ENCODE data around the gene SCP2. TPM values are rescaled to one million over a fixed set of nuclear protein-coding genes. Genes with fewer than 3 reads are reported as not detected.

SCP2 gene
- polyA plus RNA-seq, 2 of the 4 experiments (the other 2 are of a cell fraction): 79.0 to 124 TPM

DNA sequence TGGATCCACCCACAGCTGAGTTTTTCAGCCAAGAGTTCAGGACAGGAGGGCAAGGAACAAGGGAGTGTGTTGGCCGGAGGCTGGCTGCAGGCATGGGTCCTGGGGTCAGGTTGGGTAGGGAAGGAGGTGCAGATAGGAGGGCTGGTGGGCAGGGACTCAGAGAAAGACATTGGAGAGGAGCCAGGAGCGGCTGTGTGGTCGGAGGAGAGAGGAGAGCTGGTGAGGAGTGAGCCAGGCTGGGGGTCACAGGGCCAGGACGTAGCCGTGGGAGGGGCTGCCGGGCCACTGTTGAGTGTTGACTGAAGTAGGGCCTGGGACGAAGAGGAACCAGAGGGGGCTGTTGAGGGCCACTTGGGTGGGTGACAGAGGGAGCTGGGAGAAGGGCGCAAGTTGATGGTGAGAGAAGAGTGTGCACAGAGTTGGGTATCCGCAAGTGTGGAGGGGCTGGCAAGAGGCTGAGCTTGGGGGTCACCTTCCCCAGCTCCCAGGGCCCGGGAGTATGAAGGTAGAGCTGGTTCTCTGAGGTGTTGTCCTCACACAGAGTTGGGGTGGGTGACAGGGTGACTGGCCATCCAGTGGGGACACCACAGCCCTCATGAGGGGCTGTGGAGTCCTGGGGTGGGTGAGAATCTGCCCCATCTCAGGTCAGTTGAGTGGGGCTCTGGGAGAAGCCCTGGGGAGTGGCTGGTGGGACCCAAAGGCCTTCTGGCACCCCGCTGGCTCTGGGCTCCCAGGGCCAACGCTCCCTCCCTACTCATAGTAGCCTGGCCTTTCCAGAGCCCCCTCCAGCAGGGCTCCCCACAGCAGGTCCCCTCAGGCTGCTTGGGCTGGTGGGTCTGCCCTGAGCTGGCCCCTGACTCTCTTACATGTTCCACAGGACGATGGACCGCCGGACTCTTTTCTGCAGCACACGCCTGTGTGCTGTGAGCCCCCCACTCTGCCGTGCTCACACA, 156.8 kb downstream of the SCP2 start:
- Histone ChIP-seq H3K4me2 (no peak overlapping the region), H3K9me3 (no peaks in the 10 kb centered on the region), H3K4me3 (no peak overlapping the region), H3K4me1 (peaks cover 10% of the 10 kb centered on the region), H3K27ac (peak overlapping the region in 1 of 2 experiments; percentile 13; a peak in 1 of 6 replicates)
- ChIA-PET POLR2A (no interaction called here), CTCF (interaction anchor here (0.7 kb wide), 1 partner anchor 96 kb away, joined by 3 read pairs; no protein-coding TSS in a partner anchor)
- 85% methylated on average over 16 of the region's 17 CpGs for WGBS (ENCODE audit: missing lambda C conversion rate)
- FAIRE-seq (no peak), ATAC-seq (no peak), DNase-seq (ENCODE audit: low read depth in 1 of 2, low spot score in 1 of 2) (no peak)
- TF ChIP-seq, protein P1, sequence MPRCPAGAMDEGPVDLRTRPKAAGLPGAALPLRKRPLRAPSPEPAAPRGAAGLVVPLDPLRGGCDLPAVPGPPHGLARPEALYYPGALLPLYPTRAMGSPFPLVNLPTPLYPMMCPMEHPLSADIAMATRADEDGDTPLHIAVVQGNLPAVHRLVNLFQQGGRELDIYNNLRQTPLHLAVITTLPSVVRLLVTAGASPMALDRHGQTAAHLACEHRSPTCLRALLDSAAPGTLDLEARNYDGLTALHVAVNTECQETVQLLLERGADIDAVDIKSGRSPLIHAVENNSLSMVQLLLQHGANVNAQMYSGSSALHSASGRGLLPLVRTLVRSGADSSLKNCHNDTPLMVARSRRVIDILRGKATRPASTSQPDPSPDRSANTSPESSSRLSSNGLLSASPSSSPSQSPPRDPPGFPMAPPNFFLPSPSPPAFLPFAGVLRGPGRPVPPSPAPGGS (IDR thresholded peaks at IDR 0.05): no peak
- TF ChIP-seq CBX8 (IDR thresholded peaks at IDR 0.05) (no peak), EP300 (IDR thresholded peaks at IDR 0.05) (no peak), ESRRA (IDR thresholded peaks at IDR 0.05; ENCODE audit: borderline replicate concordance, low read length) (no peak), MYC (IDR thresholded peaks at IDR 0.05; ENCODE audit: borderline replicate concordance, low read length) (no peak), FOSL2 (IDR thresholded peaks at IDR 0.05) (no peak), FOSL2 (CRISPR knock-in tag; IDR thresholded peaks at IDR 0.05) (no peak), MAFK (IDR thresholded peaks at IDR 0.05; ENCODE audit: partially characterized antibody) (no peak), RFX5 (IDR thresholded peaks at IDR 0.05) (no peak)

DNA sequence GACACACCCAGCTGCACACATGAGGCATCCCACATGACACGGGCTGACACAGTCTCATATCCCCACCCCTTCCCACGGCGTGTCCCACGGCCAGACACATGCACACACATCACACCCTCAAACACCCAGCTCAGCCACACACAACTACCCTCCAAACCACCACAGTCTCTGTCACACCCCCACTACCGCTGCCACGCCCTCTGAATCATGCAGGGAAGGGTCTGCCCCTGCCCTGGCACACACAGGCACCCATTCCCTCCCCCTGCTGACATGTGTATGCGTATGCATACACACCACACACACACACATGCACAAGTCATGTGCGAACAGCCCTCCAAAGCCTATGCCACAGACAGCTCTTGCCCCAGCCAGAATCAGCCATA, 157.5 kb downstream of the SCP2 start:
- no peak for DNase-seq (ENCODE audit: low read depth in 1 of 2, low spot score in 1 of 2)
- no peak for ATAC-seq
- POLR2A ChIA-PET: no interaction called here
- H3K9me3 ChIP-seq: no peaks in the 10 kb centered on the region
- TF ChIP-seq MAZ (IDR thresholded peaks at IDR 0.05; ENCODE audit: borderline replicate concordance, low read depth, low read length) (no peak), RARB (CRISPR knock-in tag; IDR thresholded peaks at IDR 0.05) (no peak)
- H3K27ac ChIP-seq: no peak overlapping the region; a peak in 1 of 6 replicates
- FAIRE-seq: no peak
- CTCF ChIA-PET: interaction anchor here (0.5 to 0.7 kb wide), 2 partner anchors 96 to 479 kb away, joined by 3 read pairs; no protein-coding TSS in a partner anchor
- H3K4me1 ChIP-seq: peaks cover 17% of the 10 kb centered on the region
- H3K4me3 ChIP-seq: no peak overlapping the region
- 88% methylated on average over 8 of the region's 8 CpGs for WGBS (ENCODE audit: missing lambda C conversion rate)
- H3K4me2 ChIP-seq: no peak overlapping the region

DNA sequence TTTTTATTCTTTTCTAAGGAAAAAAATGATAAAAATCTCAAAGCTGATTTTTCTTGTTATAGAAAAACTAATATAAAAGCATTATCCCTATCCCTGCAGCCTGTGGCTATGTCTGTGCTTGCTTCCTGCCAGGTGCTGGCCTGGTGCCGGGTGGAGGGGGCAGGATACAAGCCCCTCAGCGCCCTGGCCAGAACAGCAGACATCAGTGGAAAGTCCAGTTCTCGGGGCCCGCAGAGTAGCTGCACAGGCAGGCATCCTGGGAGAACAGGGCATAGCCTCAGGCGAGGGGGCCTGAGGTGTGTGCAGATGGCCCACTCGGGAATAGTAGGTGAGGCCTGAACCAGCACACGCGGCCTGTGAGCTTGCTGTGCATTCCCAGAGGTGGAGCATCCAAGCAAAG, 158.3 kb downstream of the SCP2 start:
- ATAC-seq: no peak
- CTCF ChIA-PET: interaction anchor here (0.6 to 1.5 kb wide), 3 partner anchors 26 to 101 kb away, joined by 3 to 6 read pairs (median 4); no protein-coding TSS in a partner anchor
- Histone ChIP-seq H3K4me3 (no peak overlapping the region), H3K27ac (peak overlapping the region in 1 of 2 experiments; percentile 45; a peak in 1 of 6 replicates), H3K9me3 (no peaks in the 10 kb centered on the region), H3K4me2 (no peak overlapping the region), H3K4me1 (peaks cover 24% of the 10 kb centered on the region)
- POLR2A ChIA-PET: no interaction called here
- 93% methylated on average over 8 of the region's 8 CpGs for WGBS (ENCODE audit: missing lambda C conversion rate)
- DNase-seq (ENCODE audit: low read depth in 1 of 2, low spot score in 1 of 2): no peak
- TF ChIP-seq MYC (IDR thresholded peaks at IDR 0.05; ENCODE audit: borderline replicate concordance, low read length) (no peak), EHF (CRISPR knock-in tag; IDR thresholded peaks at IDR 0.05) (no peak), KDM1A (IDR thresholded peaks at IDR 0.05; ENCODE audit: low read depth) (no peak), RARB (CRISPR knock-in tag; IDR thresholded peaks at IDR 0.05) (no peak), TP53 (CRISPR knock-in tag; IDR thresholded peaks at IDR 0.05) (no peak), BHLHE40 (IDR thresholded peaks at IDR 0.05; ENCODE audit: low read depth, low read length) (no peak), EHMT2 (IDR thresholded peaks at IDR 0.05; ENCODE audit: low read depth) (no peak), FOSL2 (IDR thresholded peaks at IDR 0.05) (no peak), FOSL2 (CRISPR knock-in tag; IDR thresholded peaks at IDR 0.05) (no peak)
- TF ChIP-seq, protein P2, sequence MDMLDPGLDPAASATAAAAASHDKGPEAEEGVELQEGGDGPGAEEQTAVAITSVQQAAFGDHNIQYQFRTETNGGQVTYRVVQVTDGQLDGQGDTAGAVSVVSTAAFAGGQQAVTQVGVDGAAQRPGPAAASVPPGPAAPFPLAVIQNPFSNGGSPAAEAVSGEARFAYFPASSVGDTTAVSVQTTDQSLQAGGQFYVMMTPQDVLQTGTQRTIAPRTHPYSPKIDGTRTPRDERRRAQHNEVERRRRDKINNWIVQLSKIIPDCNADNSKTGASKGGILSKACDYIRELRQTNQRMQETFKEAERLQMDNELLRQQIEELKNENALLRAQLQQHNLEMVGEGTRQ (IDR thresholded peaks at IDR 0.05): no peak
- TF ChIP-seq, protein P3, sequence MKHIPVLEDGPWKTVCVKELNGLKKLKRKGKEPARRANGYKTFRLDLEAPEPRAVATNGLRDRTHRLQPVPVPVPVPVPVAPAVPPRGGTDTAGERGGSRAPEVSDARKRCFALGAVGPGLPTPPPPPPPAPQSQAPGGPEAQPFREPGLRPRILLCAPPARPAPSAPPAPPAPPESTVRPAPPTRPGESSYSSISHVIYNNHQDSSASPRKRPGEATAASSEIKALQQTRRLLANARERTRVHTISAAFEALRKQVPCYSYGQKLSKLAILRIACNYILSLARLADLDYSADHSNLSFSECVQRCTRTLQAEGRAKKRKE (CRISPR knock-in tag; IDR thresholded peaks at IDR 0.05; ENCODE audit: low read depth): no peak
- no peak for FAIRE-seq
